SU-DHL-6 (cell line): ENCODE data around the gene TMCC1.
"Not testable (repeated sequence)": the region's sequence is repeated elsewhere in the genome, so short reads cannot be mapped to it uniquely, and the experiment has no call there.

Experiments used
- H2AFZ ChIP-seq: fragments of 200-600 bp; sonication (generic); 2 replicates; pipeline ENCODE4 v1.6.1; 2014; ENCODE audit warnings: low read depth, mild to moderate bottlenecking, moderate library complexity, mixed read lengths, antibody characterized with exemption, low read length; ENCODE audit not compliant: severe bottlenecking
- H3F3A ChIP-seq: fragments of 200-600 bp; shearing (Covaris generic); 2 replicates; pipeline ENCODE4 v1.6.0; 2016; ENCODE audit warnings: antibody characterized with exemption, mild to moderate bottlenecking; ENCODE audit not compliant: insufficient read depth
- H3K27ac ChIP-seq: fragments of 200-600 bp; sonication (generic); 2 replicates; pipeline ENCODE4 v1.5.1; 2016; ENCODE audit warnings: low read depth, mild to moderate bottlenecking, low read length, moderate library complexity, mixed read lengths
- H3K27me3 ChIP-seq: fragments of 200-600 bp; sonication (generic), shearing (Covaris generic); 2 replicates; pipeline ENCODE4 v1.6.0; 2014; ENCODE audit warnings: mild to moderate bottlenecking, low read length
- H3K36me3 ChIP-seq: fragments of 200-600 bp; sonication (generic); 2 replicates; pipeline ENCODE4 v1.6.1; 2014; ENCODE audit warnings: mild to moderate bottlenecking, low read length, mixed read lengths
- H3K4me2 ChIP-seq: fragments of 300-600, 200-600 bp; shearing (Covaris generic), sonication (generic); 2 replicates; pipeline ENCODE4 v1.6.0; 2014; ENCODE audit warnings: low read length, low read depth, mild to moderate bottlenecking; ENCODE audit not compliant: poor library complexity, severe bottlenecking
- H3K4me3 ChIP-seq: fragments of 200-600 bp; sonication (generic); 2 replicates; pipeline ENCODE4 v1.5.1; 2014; ENCODE audit warnings: antibody characterized with exemption, low read length, mild to moderate bottlenecking, mixed read lengths; ENCODE audit not compliant: insufficient read depth, poor library complexity, severe bottlenecking
- H3K79me2 ChIP-seq: fragments of 200-600 bp; sonication (generic); 2 replicates; pipeline ENCODE4 v1.6.1; 2014; ENCODE audit warnings: mild to moderate bottlenecking, low read length, moderate library complexity; ENCODE audit not compliant: insufficient read depth
- H3K9ac ChIP-seq: fragments of 200-600 bp; sonication (generic); 2 replicates; pipeline ENCODE4 v1.7.0; 2014; ENCODE audit warnings: mild to moderate bottlenecking, low read length
- H3K9me2 ChIP-seq: fragments of 200-600 bp; sonication (generic); replicated peaks from 2 replicates; pipeline ENCODE4 v1.6.1; 2014; ENCODE audit warnings: low read length; ENCODE audit not compliant: insufficient read depth
- H3K9me3 ChIP-seq: fragments of 200-600 bp; sonication (generic); 2 replicates; pipeline ENCODE4 v1.6.1; 2014; ENCODE audit warnings: low read length, mixed read lengths; ENCODE audit not compliant: insufficient read depth
- H4K20me1 ChIP-seq: fragments of 200-600 bp; sonication (generic); 2 replicates; pipeline ENCODE4 v1.6.1; 2014; ENCODE audit warnings: low read depth, mild to moderate bottlenecking, antibody characterized with exemption, low read length, moderate library complexity, mixed read lengths
- EZH2phosphoT487 ChIP-seq: fragments of 200-600 bp; sonication (generic), shearing (Covaris generic); conservative IDR thresholded peaks from 2 replicates; pipeline ENCODE4 v1.6.1; 2018; ENCODE audit warnings: mild to moderate bottlenecking, antibody characterized with exemption, low read length, moderate library complexity, mixed read lengths
- TF ChIP-seq, protein P1 (sequence below): fragments of 200-600 bp; sonication (generic); IDR thresholded peaks from one replicate; pipeline ENCODE4 v1.5.1; 2017; ENCODE audit warnings: antibody characterized with exemption, mild to moderate bottlenecking, low read length, moderate library complexity; ENCODE audit not compliant: insufficient read depth, poor library complexity, severe bottlenecking

Gene TMCC1

GRCh38 chr3:129645286-129645685 lies 248.2 kb downstream of the TMCC1 start:
- Histone ChIP-seq H3K9ac (no peak overlapping the region), H3K9me2 (no peaks in the 10 kb centered on the region), H3K4me3 (no peak overlapping the region), H3K4me2 (no peak overlapping the region), H2AFZ (no peak overlapping the region), H3K79me2 (no peaks in the 10 kb centered on the region), H3K36me3 (no peaks in the 10 kb centered on the region), H3K9me3 (no peaks in the 10 kb centered on the region), H3K27ac (no peak overlapping the region), H4K20me1 (no peaks in the 10 kb centered on the region), H3K27me3 (no peaks in the 10 kb centered on the region), H3F3A (no peaks in the 10 kb centered on the region)
- no peak for TF ChIP-seq EZH2phosphoT487
- TF ChIP-seq, protein P1, sequence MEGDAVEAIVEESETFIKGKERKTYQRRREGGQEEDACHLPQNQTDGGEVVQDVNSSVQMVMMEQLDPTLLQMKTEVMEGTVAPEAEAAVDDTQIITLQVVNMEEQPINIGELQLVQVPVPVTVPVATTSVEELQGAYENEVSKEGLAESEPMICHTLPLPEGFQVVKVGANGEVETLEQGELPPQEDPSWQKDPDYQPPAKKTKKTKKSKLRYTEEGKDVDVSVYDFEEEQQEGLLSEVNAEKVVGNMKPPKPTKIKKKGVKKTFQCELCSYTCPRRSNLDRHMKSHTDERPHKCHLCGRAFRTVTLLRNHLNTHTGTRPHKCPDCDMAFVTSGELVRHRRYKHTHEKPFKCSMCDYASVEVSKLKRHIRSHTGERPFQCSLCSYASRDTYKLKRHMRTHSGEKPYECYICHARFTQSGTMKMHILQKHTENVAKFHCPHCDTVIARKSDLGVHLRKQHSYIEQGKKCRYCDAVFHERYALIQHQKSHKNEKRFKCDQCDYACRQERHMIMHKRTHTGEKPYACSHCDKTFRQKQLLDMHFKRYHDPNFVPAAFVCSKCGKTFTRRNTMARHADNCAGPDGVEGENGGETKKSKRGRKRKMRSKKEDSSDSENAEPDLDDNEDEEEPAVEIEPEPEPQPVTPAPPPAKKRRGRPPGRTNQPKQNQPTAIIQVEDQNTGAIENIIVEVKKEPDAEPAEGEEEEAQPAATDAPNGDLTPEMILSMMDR: no peak

- no peak overlapping the region for H3K4me2 ChIP-seq
- H3K27me3 ChIP-seq: no peaks in the 10 kb centered on the region
- H3K36me3 ChIP-seq: no peaks in the 10 kb centered on the region
- TF ChIP-seq EZH2phosphoT487: no peak
- TF ChIP-seq, protein P1: no peak
- H3K9ac ChIP-seq: no peak overlapping the region
- H3K79me2 ChIP-seq: no peaks in the 10 kb centered on the region
- H3K9me2 ChIP-seq: no peaks in the 10 kb centered on the region
- H3K9me3 ChIP-seq: no peaks in the 10 kb centered on the region
- H3K27ac ChIP-seq: no peak overlapping the region
- no peak overlapping the region for H3K4me3 ChIP-seq
- H2AFZ ChIP-seq: no peak overlapping the region
- H3F3A ChIP-seq: no peaks in the 10 kb centered on the region
- H4K20me1 ChIP-seq: no peaks in the 10 kb centered on the region
Measured at GRCh38 chr3:129644836-129645235, 248.7 kb downstream of the TMCC1 start.

- H3K27ac ChIP-seq, H3K36me3 ChIP-seq, H3K9me2 ChIP-seq, H3K9ac ChIP-seq, H3F3A ChIP-seq, H2AFZ ChIP-seq, H3K27me3 ChIP-seq, H3K9me3 ChIP-seq, H3K4me3 ChIP-seq, H4K20me1 ChIP-seq, H3K4me2 ChIP-seq, H3K79me2 ChIP-seq: not testable (repeated sequence)
Measured at GRCh38 chr3:129641567-129642260, 251.8 kb downstream of the TMCC1 start.

- not testable (repeated sequence) for H3F3A ChIP-seq, H2AFZ ChIP-seq, H3K9me3 ChIP-seq, H3K79me2 ChIP-seq, H3K4me3 ChIP-seq, H3K9me2 ChIP-seq, H3K27me3 ChIP-seq, H3K36me3 ChIP-seq, H4K20me1 ChIP-seq, H3K27ac ChIP-seq, H3K9ac ChIP-seq, H3K4me2 ChIP-seq
Measured at GRCh38 chr3:129640985-129641384, 252.5 kb downstream of the TMCC1 start.
